Right atrium auricular region (tissue), 2 donors: Measurements from ENCODE around the gene QRSL1. TPM values are rescaled to one million over a fixed set of nuclear protein-coding genes. Genes with fewer than 3 reads are reported as not detected.
"Not testable (repeated sequence)": the region's sequence is repeated elsewhere in the genome, so short reads cannot be mapped to it uniquely, and the experiment has no call there.

Experiments used
- DNase-seq: peaks from one replicate; pipeline ENCODE4 v3.0.0-alpha.2; 2019; ENCODE audit warnings: low spot score
- H3K27ac ChIP-seq, 2 donors: fragments of 200-600 bp; sonication (generic); 1 replicate in 1 of 2; 2 replicates in 1 of 2; pipeline ENCODE4 v1.5.1; 2016 to 2019
- H3K27me3 ChIP-seq, 2 donors: fragments of 200-600 bp; sonication (generic); one replicate each; pipeline versions ENCODE4 v1.5.1 to v1.6.0; 2017 to 2019
- H3K36me3 ChIP-seq: fragments of 200-600 bp; sonication (generic); one replicate; pipeline ENCODE4 v1.5.1; 2016
- H3K4me1 ChIP-seq, 2 donors: fragments of 200-600 bp; sonication (generic); one replicate each; pipeline versions ENCODE4 v1.5.1 to v1.6.0; 2017 to 2019
- H3K4me3 ChIP-seq, 2 donors: fragments of 200-600 bp; sonication (generic); 1 replicate in 1 of 2; 2 replicates in 1 of 2; pipeline ENCODE4 v1.5.1; 2017 to 2019; ENCODE audit warnings: mild to moderate bottlenecking in 1 of 2, moderate library complexity in 1 of 2
- H3K9me3 ChIP-seq, 2 donors: fragments of 200-600 bp; sonication (generic); one replicate each; pipeline ENCODE4 v1.5.1; 2019
- CTCF ChIP-seq, 2 donors: fragments of 200-600 bp; sonication (generic); IDR thresholded peaks; one replicate each; pipeline ENCODE4 v1.5.1; 2019; ENCODE audit warnings: antibody characterized with exemption in 2 of 2
- total RNA-seq, 2 donors: library from RNA; depleted of rRNA; stranded (reverse); fragments of >200 nt; gene quantifications; one replicate each; pipeline ENCODE4 v1.1.0, GENCODE V29; 2016

Gene QRSL1
- total RNA-seq, 2 donors from 2014 or later, result 7.0 to 17.1 TPM

GRCh38 chr6:106626485-106626884 is 2.9 kb upstream of the QRSL1 start:
- no peaks in the 10 kb centered on the region for H3K27me3 ChIP-seq
- peaks cover 0 to 17% of the 10 kb centered on the region in 2 donors for H3K4me1 ChIP-seq
- H3K27ac ChIP-seq, result no peak overlapping the region
- H3K4me3 ChIP-seq, result no peak overlapping the region
- no peaks in the 10 kb centered on the region for H3K9me3 ChIP-seq
- no peak for DNase-seq
- no peaks in the 10 kb centered on the region for H3K36me3 ChIP-seq
- TF ChIP-seq CTCF (IDR thresholded peaks at IDR 0.05), result no peak

- H3K27ac ChIP-seq, H3K4me3 ChIP-seq, DNase-seq, H3K9me3 ChIP-seq, H3K36me3 ChIP-seq, H3K27me3 ChIP-seq: not testable (repeated sequence)
- H3K4me1 ChIP-seq, result peaks cover 0 to 20% of the 10 kb centered on the region in 2 donors
Measured at GRCh38 chr6:106627760-106628159, 1.6 kb upstream of the QRSL1 start.

GRCh38 chr6:106628658-106629102 is 698 bp upstream of the QRSL1 start:
- H3K4me3 ChIP-seq, result peak overlapping the region; percentile 75 to 94
- H3K27me3 ChIP-seq, result no peaks in the 10 kb centered on the region
- no peaks in the 10 kb centered on the region for H3K36me3 ChIP-seq
- H3K9me3 ChIP-seq, result no peaks in the 10 kb centered on the region
- peak overlapping the region; percentile 80 to 85 for H3K27ac ChIP-seq
- H3K4me1 ChIP-seq, result peaks cover 0 to 20% of the 10 kb centered on the region in 2 donors
- DNase-seq, result no peak
- no peak for TF ChIP-seq CTCF (IDR thresholded peaks at IDR 0.05)

GRCh38 chr6:106629859-106630163 is 433 bp downstream of the QRSL1 start:
- H3K4me3 ChIP-seq, result peak overlapping the region; percentile 75 to 94
- no peak for DNase-seq
- H3K9me3 ChIP-seq, result no peaks in the 10 kb centered on the region
- H3K27ac ChIP-seq, result peak overlapping the region; percentile 80 to 85
- H3K36me3 ChIP-seq, result no peaks in the 10 kb centered on the region
- peaks cover 0 to 20% of the 10 kb centered on the region in 2 donors for H3K4me1 ChIP-seq
- no peak for TF ChIP-seq CTCF (IDR thresholded peaks at IDR 0.05)
- H3K27me3 ChIP-seq, result no peaks in the 10 kb centered on the region

GRCh38 chr6:106630366-106630765 is 988 bp downstream of the QRSL1 start:
- no peak for TF ChIP-seq CTCF (IDR thresholded peaks at IDR 0.05)
- Histone ChIP-seq H3K36me3 (no peaks in the 10 kb centered on the region), H3K9me3 (no peaks in the 10 kb centered on the region), H3K4me3 (peak overlapping the region; percentile 75 to 94), H3K27me3 (no peaks in the 10 kb centered on the region), H3K27ac (no peak overlapping the region), H3K4me1 (peaks cover 0 to 20% of the 10 kb centered on the region in 2 donors)
- no peak for DNase-seq

GRCh38 chr6:106631346-106631745 is 2.0 kb downstream of the QRSL1 start:
- H3K27ac ChIP-seq, result no peak overlapping the region
- no peaks in the 10 kb centered on the region for H3K36me3 ChIP-seq
- H3K9me3 ChIP-seq, result no peaks in the 10 kb centered on the region
- H3K4me1 ChIP-seq, result peaks cover 0 to 24% of the 10 kb centered on the region in 2 donors
- H3K27me3 ChIP-seq, result no peaks in the 10 kb centered on the region
- no peak overlapping the region for H3K4me3 ChIP-seq
- no peak for TF ChIP-seq CTCF (IDR thresholded peaks at IDR 0.05)
- no peak for DNase-seq
